Measurements from ENCODE around the gene EIF1AD. TPM values are rescaled to one million over a fixed set of nuclear protein-coding genes. Genes with fewer than 3 reads are reported as not detected.

The EIF1AD gene
- total RNA-seq, 2 donors from 2014 or later = 37.4 to 40.1 TPM

DNA sequence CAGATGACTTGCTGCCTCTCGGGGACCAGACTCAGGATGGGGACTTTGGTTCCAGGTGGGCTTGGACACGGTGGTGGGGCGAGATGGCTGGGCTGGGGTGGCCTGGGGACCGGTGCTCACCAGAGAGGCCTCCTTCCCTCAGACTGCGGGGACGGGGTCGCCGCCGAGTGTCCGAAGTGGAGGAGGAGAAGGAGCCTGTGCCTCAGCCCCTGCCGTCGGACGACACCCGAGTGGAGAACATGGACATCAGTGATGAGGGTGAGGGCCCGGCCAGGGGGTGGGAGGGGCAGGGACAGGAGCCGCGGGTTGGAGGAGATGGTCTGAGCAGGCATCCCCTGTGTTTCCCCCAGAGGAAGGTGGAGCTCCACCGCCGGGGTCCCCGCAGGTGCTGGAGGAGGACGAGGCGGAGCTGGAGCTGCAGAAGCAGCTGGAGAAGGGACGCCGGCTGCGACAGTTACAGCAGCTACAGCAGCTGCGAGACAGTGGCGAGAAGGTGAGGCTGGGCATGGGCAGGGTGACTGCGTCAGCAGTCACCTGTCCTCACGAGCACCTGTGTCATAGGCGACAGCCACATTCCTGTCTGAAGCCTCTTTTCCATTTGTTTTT, 34.5 kb downstream of the EIF1AD start:
- no peak for TF ChIP-seq CTCF (conservative IDR thresholded peaks at IDR 0.05)
- no peak overlapping the region for H3K4me3 Mint-ChIP-seq

DNA sequence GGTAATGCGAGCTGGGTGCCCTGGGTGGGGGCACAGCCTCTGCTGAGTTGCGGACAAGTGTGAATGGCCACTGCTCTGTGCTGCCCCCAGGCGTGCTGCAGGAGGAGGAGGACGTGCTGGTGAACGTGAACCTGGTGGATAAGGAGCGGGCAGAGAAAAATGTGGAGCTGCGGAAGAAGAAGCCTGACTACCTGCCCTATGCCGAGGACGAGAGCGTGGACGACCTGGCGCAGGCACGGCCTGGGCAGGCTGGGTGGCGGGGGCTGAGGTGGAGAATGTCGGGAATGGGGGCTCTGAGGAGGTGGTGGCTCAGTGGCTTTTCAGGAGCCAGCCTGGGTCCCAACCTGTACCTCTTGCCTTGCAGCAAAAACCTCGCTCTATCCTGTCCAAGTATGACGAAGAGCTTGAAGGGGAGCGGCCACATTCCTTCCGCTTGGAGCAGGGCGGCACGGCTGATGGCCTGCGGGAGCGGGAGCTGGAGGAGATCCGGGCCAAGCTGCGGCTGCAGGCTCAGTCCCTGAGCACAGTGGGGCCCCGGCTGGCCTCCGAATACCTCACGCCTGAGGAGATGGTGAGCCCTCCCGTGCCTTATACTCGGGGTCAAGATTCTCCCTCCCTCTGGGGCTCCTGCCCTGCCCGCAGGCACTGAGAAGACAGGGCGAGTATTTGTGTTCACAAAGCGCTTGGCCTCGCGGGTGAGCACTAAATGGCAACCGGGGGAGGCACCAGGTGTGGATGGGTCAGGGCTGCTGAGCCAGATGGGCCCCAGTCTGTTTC, 35.8 kb downstream of the EIF1AD start:
- peaks cover 12% of the 10 kb centered on the region for H3K4me1 Mint-ChIP-seq
- H3K4me3 Mint-ChIP-seq = no peak overlapping the region
- peaks cover 62% of the 10 kb centered on the region for H3K36me3 Mint-ChIP-seq (ENCODE audit: low read depth)

More for the DNA sequence above, 34.5 kb downstream of the EIF1AD start:
- Histone ChIP-seq H3K27me3 (ENCODE audit: control insufficient read depth, insufficient read depth, low read length, poor library complexity, severe bottlenecking) (no peaks in the 10 kb centered on the region), H3K9ac (ENCODE audit: extremely low read depth, low read length, poor library complexity, severe bottlenecking) (no peak overlapping the region), H3K4me1 (ENCODE audit: control insufficient read depth, insufficient read depth, low read length) (peaks cover 4% of the 10 kb centered on the region), H3K36me3 (ENCODE audit: control insufficient read depth, insufficient read depth, low read length) (peaks cover 65% of the 10 kb centered on the region), H3K27ac (ENCODE audit: low read depth, low read length) (no peak overlapping the region), H3K4me3 (ENCODE audit: low read length) (no peak overlapping the region), H3K9me3 (ENCODE audit: control insufficient read depth, low read length) (no peaks in the 10 kb centered on the region)
- Mint-ChIP-seq H3K9me3 (no peaks in the 10 kb centered on the region), H3K27ac (no peak overlapping the region), H3K4me1 (peaks cover 8% of the 10 kb centered on the region), H3K27me3 (ENCODE audit: insufficient read depth) (no peaks in the 10 kb centered on the region), H3K36me3 (ENCODE audit: low read depth) (peaks cover 71% of the 10 kb centered on the region)
- no peak for DNase-seq
- 96 to 97% methylated on average over 16 to 30 of the region's 30 CpGs for WGBS, 2 experiments (ENCODE audit: insufficient coverage in 1 of 2, insufficient read length in 1 of 2)

GRCh38 chr11:65964906-65965305, 37.1 kb downstream of the EIF1AD start:
- 88 to 97% methylated on average over 6 to 10 of the region's 10 CpGs for WGBS, 2 experiments (ENCODE audit: insufficient coverage in 1 of 2, insufficient read length in 1 of 2)
- H3K4me3 Mint-ChIP-seq = no peak overlapping the region
- no peaks in the 10 kb centered on the region for H3K27me3 ChIP-seq (ENCODE audit: control insufficient read depth, insufficient read depth, low read length, poor library complexity, severe bottlenecking)
- no peak for TF ChIP-seq CTCF (conservative IDR thresholded peaks at IDR 0.05)
- H3K4me1 ChIP-seq (ENCODE audit: control insufficient read depth, insufficient read depth, low read length) = peaks cover 4% of the 10 kb centered on the region
- no peaks in the 10 kb centered on the region for H3K9me3 Mint-ChIP-seq
- H3K36me3 ChIP-seq (ENCODE audit: control insufficient read depth, insufficient read depth, low read length) = peaks cover 49% of the 10 kb centered on the region
- no peak overlapping the region for H3K4me3 ChIP-seq (ENCODE audit: low read length)
- H3K9me3 ChIP-seq (ENCODE audit: control insufficient read depth, low read length) = no peaks in the 10 kb centered on the region
- H3K4me1 Mint-ChIP-seq = peaks cover 12% of the 10 kb centered on the region
- H3K9ac ChIP-seq (ENCODE audit: extremely low read depth, low read length, poor library complexity, severe bottlenecking) = no peak overlapping the region
- H3K27me3 Mint-ChIP-seq (ENCODE audit: insufficient read depth) = no peaks in the 10 kb centered on the region
- no peak overlapping the region for H3K27ac ChIP-seq (ENCODE audit: low read depth, low read length)
- H3K36me3 Mint-ChIP-seq (ENCODE audit: low read depth) = peaks cover 55% of the 10 kb centered on the region
- no peak for DNase-seq
- H3K27ac Mint-ChIP-seq = no peak overlapping the region

More for the DNA sequence above, 35.8 kb downstream of the EIF1AD start:
- WGBS, 2 experiments (ENCODE audit: insufficient coverage in 1 of 2, insufficient read length in 1 of 2) = 95 to 97% methylated on average over 27 to 36 of the region's 36 CpGs
- H3K27ac ChIP-seq (ENCODE audit: low read depth, low read length) = no peak overlapping the region
- no peak for DNase-seq
- H3K9me3 ChIP-seq (ENCODE audit: control insufficient read depth, low read length) = no peaks in the 10 kb centered on the region
- H3K36me3 ChIP-seq (ENCODE audit: control insufficient read depth, insufficient read depth, low read length) = peaks cover 56% of the 10 kb centered on the region
- no peak for TF ChIP-seq CTCF (conservative IDR thresholded peaks at IDR 0.05)
- no peaks in the 10 kb centered on the region for H3K27me3 ChIP-seq (ENCODE audit: control insufficient read depth, insufficient read depth, low read length, poor library complexity, severe bottlenecking)
- H3K4me3 ChIP-seq (ENCODE audit: low read length) = no peak overlapping the region
- Mint-ChIP-seq H3K9me3 (no peaks in the 10 kb centered on the region), H3K27ac (no peak overlapping the region), H3K27me3 (ENCODE audit: insufficient read depth) (no peaks in the 10 kb centered on the region)
- H3K9ac ChIP-seq (ENCODE audit: extremely low read depth, low read length, poor library complexity, severe bottlenecking) = no peak overlapping the region
- peaks cover 4% of the 10 kb centered on the region for H3K4me1 ChIP-seq (ENCODE audit: control insufficient read depth, insufficient read depth, low read length)
